GM18526 (cell line): ENCODE measurements around the gene GCK.

Source experiments
- POLR2A ChIP-seq: IDR thresholded peaks from 3 replicates; pipeline ENCODE4 v1.6.1; 2011; ENCODE audit not compliant: insufficient read length; ENCODE audit errors: extremely low read depth

The GCK gene

DNA sequence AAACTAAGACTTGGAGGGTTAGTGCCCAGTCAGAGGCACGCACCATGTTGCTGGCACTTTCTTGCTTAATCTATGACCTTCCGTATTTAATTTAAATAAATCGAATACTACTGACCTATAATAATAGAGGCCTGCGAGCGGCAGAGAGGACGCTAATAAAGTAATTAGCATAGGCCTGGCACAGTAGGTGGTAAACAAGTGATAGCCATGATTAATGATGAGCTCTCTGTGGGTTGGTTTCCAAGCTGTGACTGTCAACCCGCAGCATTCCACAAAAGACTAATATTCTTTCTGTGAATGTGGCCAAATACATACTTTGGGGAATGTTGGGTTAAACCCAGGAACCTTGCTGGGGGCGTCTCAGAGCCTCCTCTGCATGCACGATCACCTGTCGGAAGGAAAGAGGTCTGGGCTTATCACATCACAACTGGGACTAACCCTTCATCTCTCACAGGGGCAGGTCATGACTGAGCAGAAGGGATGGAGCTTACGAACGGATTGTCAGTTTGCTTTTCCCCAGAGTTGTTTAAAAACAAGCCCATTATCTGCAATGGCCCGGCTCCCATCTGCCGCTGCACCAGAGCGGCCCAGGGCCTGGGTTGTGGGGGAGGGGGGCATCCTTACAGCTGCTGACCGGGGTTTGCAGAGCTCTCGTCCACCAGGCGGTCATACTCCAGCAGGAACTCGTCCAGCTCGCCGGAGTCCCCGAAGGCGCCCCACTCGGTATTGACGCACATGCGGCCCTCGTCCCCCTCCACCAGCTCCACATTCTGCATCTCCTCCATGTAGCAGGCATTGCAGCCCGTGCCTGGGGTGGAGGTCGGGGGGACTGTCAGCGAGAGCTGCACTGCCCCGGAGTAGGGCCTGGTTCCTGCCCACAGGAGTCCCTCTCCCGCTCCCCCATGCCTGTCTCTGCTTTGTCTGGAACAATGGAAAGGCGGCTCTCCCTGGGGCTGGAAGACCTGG lies 41.9 kb downstream of the GCK start:
- TF ChIP-seq POLR2A: no peak

DNA sequence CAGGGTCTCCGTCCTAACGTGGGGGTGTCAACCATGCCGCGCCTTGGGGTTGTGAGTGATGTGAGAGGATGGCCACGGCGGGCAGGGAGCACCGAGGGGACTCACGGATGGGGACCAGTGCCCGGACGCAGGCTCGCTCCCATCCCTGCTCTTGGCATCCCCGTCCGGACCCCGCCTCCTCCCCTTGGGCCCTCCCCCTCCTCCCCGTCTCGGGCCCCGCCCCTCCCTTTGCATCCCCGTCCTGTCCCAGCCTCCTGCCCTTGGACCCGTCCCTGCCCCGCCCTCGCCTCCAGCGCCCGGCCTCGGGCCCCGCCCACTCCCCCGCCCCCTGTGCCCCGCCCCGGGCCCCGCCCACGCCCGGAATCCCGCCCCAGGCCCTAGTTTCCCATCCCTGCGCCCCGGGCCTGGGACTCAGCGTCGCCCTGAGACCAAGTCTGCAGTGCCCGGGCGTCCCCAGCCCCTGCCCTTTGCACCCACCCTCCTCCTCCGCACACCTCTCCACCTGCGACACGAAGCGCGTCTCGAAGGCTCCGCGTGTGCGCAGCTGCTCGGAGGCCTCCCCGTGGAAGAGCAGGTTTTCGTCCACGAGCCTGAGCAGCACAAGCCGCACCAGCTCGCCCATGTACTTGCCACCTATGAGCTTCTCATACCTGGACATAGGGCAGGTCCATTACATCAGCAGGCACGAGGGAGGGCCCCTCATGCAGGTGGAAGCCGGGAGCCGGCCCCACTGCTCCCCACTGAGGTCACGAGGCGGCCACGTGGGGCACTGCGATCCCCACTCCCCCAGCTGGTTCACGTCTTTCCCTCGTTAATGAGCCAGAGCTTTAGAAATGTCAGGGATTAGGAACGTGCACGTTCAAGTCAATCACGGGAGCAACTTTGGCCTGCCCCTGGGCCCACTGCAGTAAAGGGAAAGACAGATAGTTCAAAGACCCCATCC lies 43.0 kb downstream of the GCK start:
- TF ChIP-seq POLR2A: no peak

GRCh38 chr7:44145479-44145968 lies 43.7 kb downstream of the GCK start:
- no peak for TF ChIP-seq POLR2A

GRCh38 chr7:44144968-44145478 lies 44.2 kb downstream of the GCK start:
- TF ChIP-seq POLR2A: no peak

- TF ChIP-seq POLR2A: no peak
Observed at GRCh38 chr7:44144426-44144967, 44.7 kb downstream of the GCK start.

- no peak for TF ChIP-seq POLR2A
Observed at GRCh38 chr7:44143646-44144250, 45.5 kb downstream of the GCK start.

DNA sequence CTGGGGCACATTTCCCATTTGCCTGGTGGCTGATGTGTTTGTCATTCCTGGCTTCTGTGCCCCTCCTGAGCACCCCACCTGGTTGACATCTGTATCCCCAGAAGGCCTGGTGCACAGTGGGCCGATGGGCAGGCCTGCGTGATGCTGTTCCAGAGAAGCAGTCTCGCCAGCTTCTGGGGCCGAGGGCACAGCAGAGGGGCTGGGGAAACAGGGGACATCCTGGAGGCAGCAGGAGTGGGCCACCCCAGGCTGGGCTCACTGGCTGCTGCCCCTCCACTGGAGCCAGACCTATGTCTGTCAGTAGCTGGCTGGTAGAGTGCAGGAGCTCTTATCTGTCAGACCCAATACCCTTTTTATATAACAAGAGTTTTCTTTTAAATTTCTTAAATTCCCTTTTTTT lies 47.2 kb downstream of the GCK start:
- no peak for TF ChIP-seq POLR2A

DNA sequence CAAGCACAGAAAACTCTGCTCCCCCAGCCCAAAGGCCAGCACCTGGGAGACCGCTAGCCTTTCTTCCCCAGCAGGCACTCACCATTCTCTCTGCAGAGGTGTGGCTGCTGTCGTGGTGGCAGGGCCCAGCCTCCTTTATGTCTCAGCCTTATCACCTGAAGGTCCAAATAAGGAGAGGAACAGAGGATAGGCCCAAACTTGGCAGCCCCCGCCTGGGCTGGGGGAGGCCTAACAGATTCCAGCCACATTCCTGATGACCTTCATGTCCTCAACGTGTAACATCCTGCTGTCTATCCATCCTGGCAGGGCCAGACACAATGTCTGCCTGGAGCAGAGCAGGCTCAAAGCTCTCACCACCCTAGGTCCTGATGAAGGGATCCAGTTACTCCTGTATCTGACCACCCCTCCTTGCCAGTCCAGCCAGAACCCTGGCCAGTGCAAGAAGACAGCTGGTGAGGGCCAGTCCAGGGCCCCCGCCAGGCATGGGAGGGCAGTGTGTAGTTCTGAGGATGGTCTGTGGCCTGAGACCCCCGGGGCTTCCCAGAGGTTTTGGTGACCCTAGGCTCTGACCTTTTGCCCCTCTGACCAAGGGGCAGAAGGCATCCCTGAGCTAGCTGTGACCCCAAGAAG lies 47.9 kb downstream of the GCK start, which contains the start of gene MYL7:
MYL7 (minus strand) TSS at position 112 of the 630 bp plus-strand sequence; CDS start at position 85, 27 bp downstream.
- no peak for TF ChIP-seq POLR2A

- TF ChIP-seq POLR2A: no peak
Observed at GRCh38 chr7:44140341-44140740, 48.9 kb downstream of the GCK start.

DNA sequence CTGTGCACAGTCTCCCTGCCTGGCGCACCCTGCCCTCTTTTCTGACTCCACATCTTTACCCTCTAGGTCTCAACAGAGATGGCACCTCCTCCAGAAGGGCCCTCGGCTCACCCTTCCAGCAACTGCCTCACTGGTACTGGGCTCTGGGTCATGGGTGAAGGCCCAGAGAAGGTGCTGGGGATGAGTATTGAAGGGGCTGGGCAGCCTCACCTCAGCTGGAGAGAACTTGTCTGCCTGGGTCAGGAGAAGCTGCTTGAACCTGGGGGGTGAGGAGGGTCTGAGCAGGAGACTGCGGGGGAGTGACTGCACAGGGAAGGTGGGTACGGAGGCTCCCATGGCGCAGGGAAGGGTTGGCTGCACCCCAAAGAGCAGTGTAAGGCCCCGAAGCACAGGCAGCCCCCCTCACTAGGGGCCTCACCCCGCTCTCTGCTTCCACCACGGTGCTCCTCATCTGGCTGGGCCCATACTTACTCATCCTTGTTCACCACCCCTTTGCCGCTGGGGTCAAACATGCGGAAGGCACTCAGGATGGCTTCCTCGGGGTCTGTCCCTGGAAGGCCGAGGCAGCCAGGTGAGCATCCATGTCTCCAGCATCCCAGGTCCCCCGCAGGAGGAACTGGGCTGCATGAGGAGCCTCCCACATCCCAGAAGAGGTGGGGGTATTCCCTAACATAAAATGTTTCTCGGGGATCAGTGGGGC lies 49.8 kb downstream of the GCK start:
- no peak for TF ChIP-seq POLR2A

- TF ChIP-seq POLR2A: no peak
Observed at GRCh38 chr7:44138698-44139097, 50.5 kb downstream of the GCK start.

DNA sequence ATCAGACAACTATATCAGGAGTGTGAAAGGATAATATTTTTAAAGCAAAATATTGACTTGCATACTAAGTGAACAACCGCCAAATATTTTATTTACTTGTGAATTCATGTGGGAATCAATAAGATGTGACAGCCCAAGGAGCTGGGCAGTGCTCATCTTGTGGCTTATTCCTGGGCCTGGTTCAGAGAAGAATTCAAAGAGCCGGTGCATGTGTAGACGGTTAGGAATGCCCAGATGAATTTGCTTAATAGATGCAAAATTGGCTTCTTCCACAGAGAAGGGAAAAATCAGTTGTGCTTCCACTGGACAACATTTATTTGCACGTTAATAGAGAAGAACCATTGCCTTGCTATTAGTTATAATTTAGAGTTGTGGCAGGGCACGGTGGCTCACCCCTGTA lies 52.5 kb downstream of the GCK start:
- no peak for TF ChIP-seq POLR2A

DNA sequence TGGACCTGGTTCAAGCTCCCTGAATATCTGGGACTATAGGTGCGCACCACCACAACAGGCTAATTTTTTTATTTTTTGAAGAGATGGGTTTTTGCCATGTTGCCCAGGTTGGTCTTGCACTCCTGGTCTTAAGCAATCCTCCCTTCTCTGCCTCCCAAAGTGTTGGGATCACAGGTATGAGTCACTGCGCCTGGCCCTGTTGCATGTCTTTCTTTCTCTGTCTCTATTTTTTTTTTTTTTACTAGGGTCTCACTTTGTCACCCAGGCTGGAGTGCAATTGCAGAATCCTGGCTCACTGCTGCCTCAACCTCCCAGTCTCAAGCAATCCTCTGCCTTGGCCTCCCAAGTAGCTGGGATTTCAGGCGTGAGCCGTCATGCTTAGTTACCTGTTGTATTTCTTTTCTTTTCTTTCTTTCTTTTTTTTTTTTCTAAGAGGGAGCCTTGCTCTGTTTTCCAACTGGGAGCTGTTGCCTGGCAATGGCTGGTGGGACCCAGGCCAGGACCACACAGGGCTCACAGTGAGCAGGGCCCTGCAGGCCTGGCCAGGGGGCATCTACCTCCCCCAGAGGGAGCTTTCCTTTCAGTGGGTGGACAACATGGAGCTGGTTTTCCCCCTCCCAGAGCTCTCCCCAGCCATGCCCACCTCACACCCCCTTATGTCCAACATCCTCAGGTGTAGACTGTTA lies 54.2 kb downstream of the GCK start:
- no peak for TF ChIP-seq POLR2A
